HG02870 (cell line): ENCODE results near the gene LRP2.
"Not testable (repeated sequence)": the region's sequence is repeated elsewhere in the genome, so short reads cannot be mapped to it uniquely, and the experiment has no call there.

Experiments
- ATAC-seq: cut with Tn5 transposase; IDR thresholded peaks from one replicate; pipeline ENCODE4 v1.9.1; 2021; ENCODE audit warnings: mild to moderate bottlenecking, moderate library complexity; ENCODE audit not compliant: unreplicated experiment

LRP2 gene

DNA sequence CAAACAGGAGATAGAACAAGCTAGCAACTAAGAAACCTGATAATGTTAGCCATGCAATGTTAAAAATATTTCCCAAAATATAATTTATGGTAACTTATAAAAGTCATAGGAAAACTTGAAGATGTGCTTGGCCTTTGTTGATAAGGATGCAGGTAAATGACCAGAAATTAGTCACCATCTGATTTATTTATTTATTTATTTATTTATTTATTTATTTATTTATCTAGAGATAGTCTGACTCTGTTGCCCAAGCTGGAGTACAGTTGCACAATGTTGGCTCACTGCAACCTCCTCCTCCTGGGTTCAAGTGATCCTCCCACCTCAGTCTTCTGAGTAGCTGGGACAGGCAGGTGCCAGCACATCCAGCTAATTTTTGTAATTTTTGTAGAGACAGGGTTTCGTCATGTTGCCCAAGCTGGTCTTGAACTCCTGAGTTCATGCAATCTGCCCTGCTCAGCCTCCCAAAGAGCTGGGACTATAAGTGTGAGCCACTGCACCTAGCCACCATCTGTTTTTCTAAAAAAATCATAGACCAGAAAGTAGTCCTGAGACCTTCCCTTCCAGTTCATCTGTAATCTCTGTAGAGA, 183.4 kb downstream of the LRP2 start:
- no peak for ATAC-seq

DNA sequence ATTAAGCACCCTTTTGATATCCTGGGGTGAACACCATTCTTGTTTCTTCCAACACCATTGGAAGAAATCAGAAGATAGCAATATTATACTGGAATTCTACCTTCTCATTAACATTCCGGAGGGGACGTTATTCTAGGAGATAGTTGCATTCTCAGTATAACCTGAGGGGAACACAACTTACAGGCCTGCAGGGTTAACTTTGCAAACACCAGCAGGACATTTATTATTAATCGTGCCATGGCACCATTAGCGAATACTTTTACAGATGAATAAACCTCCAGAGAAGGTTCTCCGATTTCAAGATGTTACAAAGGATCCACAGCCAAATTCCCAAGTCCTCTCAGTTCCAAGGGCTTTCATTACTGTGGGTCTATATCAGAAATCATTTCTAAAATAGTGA, 184.0 kb downstream of the LRP2 start:
- ATAC-seq = no peak

DNA sequence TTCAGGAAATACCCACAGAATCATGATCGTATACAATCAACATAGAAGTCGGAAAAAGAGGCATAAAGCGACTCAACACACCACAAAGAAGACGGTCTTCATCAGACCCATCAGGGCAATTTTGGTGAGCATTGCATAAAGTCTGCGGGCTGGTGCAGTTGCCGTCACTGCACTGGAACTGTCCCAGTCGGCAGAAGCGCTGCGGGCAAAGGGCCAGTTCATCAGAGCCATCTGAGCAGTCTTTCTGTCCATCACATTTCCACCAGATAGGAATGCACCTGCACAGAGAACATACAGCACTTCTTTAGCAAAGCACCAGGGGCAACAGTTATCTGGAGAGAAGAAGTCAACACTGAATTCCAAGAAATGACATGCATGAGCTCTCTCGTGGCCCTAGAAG, 187.2 kb downstream of the LRP2 start:
- ATAC-seq = no peak

DNA sequence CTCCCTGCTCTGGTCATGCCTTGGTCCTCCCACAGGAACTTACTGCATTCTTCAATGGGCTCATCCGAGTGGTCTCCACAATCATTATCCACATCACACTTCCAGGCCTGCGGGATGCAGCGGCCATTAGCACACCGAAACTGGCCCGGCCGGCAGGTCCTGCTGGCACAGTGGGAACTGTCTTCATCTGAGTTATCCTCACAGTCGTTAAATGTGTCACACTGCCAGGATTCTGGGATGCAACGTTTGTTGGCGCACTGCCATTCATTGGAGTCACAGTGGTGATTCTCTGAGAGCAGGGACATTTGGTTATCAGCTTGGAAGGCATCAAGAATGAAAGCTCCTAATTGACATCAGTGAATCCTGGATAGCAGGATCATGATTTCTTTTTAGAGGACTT, 188.5 kb downstream of the LRP2 start:
- no peak for ATAC-seq

DNA sequence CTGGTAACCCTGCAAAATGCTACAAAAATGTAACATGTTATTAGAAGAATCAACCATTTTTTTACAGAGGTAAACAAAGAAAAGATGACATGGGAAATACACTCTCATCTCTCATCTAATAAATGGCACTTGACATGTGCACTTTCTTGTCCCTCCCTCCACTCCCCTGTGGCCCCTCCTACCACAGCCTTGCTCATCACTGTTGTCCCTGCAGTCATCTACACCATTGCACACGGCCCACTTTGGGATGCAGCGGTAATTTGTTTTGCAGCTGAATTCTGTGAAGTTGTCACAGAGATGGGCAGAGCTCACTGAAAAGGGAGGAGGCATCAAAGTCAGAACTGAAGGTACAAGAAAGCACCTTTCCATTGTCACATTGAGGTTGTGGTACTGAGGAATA, 189.4 kb downstream of the LRP2 start:
- ATAC-seq = no peak

DNA sequence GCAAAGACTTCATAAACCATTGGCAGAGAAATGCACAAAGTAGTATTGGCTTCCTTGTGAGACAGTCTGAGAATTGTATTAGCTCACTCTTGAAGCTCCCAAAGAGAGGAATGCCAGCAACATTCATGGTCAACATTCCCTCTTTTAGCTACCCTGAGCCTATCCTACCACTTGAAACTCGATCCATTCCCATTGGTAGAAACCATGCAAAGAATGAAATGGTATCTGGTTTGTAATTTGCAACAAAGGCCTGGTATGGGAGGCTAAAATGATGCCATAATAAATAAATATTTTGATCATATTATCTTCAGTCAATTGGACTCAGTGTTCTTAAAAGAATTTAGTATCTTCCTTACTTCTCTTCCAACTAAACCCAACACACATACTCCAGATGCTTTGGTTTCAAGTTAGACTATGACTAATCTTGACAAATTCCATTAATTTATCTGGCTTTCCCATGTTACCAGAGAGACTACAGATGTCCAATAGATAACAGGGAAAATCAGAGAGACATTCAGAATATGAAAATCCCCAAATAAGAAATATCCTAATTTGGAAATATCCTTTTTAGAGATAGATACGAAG, 190.1 kb downstream of the LRP2 start:
- no peak for ATAC-seq

DNA sequence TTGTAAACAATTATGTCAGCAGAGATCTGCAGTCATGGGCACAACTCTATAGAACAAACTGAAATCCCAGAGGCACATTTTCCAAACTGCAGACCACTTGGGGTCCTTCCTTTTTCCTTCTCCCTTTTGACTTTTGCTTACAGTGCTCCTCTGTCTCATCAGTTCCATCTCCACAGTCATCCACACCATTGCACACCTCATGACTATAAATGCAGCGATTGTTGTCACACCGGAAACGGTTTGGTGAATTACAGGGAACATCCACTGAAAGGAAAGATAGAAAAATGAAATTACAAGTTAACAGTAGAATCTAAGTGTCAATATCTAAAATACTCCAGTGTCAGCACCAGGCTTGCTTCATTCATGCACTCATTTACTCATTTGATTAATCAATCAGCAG, 196.5 kb downstream of the LRP2 start:
- ATAC-seq = no peak

DNA sequence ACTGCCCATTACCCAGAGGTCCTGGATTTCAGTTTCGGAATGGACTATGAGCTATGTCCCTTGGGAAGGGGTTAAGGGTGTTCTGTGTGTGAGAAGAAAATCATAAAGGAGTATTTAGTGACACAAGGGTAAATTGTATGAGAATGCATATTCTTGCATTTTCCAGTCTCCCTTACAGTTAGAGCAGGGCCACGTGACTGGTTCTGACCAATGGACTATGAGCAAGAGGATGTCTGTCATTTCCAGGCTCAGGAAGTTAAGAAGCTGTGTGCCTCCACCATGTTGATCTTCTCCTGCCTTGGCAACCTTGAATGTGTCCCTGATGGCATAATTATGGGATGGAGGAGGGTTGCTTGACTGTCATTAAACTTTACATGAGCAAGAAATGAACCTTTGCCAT, 198.0 kb downstream of the LRP2 start:
- ATAC-seq = no peak

DNA sequence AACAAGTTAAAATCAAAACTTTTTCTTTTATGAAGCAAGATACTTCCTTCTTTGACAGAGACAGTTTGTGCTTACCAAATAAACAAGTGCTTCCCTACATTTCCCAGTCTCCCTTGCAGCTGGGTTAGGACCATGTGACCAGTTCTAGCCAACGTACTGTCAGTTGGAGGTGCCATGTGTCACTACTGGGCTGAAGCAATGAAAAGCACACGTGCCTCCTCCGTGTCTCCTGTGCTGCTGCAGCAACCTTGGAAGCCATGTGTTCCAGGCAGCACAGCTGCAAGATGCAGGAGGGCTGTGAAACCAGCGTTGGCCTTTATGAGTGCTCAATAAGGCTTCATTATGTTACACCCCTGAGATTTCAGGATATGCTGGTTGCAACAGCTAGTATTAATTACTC, 199.7 kb downstream of the LRP2 start:
- no peak for ATAC-seq

DNA sequence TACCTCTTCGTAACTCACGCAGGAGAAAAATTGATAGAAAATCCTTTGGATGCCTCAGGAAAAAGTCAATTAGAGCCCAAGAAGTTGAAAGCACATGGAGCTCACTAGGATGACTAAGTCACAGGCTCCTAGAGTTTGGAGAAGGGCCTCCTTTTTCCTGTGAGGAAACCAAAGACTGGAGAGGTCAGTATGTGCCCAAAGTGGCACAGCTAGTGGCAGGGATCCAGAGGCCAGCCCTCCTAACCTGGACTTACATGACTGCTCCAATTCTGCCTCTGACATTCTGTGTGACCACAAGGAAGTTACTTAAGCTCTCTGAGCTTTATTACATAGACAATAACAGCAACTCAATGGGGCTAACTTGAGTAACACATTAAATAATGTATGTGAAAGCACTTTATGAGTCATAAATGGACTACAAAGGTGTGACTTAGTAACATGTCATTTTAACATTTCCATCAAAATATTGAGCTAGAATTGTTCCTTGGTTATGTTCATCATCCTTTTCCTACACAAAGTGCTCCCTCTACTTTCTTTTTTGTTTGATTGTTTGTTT, 201.3 kb downstream of the LRP2 start:
- no peak for ATAC-seq

DNA sequence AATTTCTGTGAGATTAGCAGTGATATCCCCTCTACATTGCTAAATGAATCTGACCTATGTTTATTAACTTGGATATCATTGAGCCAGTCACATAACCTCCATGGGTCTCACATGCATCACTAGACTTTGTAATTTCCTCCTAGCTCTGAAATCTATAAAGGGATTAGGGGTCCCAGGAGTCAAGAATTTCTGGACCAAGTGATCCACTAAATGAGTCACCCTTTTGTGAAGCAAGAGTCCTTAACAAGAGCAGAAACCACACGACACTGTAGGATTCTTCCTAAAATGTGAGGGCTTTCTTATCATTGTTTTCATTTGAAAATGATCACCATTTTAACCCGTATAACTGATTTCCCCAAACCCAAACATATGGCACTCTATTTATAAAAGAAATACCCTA, 202.6 kb downstream of the LRP2 start:
- ATAC-seq = no peak

DNA sequence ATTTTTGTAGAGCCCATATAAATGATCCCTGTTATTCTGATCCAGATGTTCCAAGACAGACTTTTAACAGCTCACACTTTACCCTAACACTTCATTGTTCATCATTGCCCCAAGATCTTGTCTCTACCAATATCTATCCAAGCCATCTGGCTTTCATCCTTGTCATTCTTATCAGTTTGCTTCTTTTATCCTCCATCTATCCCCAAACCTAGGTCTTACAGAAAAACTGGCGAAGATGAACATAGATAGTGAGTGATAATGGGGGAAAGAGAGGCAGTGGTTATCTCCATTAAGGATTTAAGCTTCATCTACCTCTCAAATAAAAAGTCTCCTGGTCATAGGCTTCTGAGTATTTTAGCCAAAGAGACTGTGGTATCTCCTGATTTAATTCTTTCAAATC, 203.5 kb downstream of the LRP2 start:
- no peak for ATAC-seq

DNA sequence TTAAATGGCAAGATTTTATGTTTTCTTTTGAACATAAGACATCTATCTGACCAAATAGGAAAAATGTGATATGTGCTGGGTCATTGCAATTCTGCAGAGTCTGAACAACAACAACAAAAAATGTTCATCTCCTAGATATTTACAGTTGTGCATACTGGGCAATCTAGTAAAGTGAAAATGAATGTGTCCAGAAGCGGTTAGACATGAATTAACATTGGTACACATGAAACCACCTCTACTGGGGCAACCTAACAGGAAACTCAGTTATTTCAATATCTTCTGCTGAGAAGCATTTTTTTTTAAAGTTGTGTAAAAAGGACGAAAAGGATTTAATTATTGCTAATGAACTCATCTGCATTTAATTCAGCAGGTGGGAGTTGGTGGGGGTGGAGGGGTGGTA, 216.1 kb downstream of the LRP2 start:
- ATAC-seq = no peak

DNA sequence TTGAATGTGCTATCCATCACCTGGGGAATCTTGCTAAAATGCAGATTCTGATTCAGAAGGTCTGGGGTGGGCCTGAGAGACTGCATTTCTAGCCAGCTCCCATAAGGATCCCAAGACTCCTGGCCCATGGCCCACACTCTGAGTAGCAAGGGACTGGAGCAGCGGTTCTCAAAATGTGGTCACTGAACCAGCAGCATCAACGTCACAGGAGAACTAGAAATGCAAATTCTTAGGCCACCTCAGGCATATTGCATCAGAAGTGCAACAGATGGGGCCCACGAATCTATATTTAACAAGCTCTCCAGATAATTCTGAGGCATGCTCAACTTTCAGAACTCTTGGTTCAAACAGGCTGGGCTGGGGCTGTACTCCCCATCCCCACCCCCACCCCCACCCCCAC, 218.3 kb downstream of the LRP2 start:
- ATAC-seq = no peak

DNA sequence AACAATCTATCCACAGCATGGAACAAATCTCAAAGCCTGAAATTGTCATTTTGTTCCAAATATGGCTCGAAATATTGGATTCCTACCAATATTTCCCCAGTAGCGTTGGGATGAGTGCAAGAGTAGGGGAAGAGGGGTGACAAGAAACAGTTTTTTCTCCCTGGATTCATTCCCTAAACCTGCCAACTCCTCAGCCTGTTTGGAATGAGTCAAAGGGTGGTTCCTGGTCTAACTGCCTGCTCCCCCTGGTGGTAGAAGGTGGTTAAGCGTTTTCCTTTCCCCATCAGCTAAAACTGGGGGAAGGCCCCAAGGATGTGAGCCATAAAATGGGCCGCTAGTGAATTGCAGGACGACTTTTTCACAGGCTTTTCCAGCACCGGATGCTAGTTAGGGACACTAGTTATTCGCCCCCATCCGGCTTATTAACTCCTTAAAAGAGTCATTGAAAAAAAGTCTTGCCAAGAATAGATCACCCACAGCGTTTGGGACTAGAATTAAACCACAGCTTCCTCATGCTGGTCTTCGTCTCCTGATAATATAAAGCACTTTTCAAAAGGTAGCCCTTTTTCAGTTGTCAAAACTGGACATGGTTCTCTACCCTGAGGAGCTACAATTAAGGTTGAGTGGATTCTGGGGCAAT, 220.5 kb downstream of the LRP2 start:
- ATAC-seq = peak; percentile 71

DNA sequence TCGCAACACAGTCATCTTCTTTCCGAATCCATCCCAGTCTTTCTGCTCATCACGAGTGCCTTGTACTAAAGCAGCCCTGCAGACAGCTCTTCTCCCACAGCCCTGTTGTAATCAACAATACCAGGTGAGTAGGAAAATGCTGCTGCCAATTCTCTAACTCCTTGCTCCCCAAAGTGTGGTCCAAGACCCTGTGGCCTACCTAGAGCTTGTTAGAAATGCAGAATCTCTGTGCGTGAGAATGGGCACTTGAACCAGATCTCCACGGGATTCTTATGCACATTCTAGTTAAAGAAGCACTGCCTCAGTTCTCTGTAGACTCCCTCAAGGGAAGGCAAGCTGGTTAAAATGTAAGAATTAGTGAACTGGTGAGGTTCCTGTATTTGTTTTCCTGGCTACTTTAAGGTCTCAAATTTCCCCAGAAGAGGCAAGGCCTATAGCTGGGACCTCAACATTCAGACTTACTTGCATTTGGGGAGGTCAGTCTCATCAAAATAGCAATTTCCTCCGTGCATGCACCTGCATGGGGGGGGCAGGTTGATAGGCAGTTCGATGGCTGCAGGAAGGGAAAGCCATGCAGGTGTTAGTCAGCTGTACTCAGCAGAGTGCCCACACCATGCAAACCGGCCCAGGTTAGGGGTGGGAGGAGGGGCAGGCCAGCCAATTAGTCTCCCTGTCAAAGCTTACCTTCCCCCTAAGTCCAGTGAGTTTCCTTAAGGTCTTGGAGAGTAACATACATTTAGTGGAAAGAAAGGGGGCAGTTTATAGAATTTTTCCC, 222.2 kb downstream of the LRP2 start:
- ATAC-seq = no peak

DNA sequence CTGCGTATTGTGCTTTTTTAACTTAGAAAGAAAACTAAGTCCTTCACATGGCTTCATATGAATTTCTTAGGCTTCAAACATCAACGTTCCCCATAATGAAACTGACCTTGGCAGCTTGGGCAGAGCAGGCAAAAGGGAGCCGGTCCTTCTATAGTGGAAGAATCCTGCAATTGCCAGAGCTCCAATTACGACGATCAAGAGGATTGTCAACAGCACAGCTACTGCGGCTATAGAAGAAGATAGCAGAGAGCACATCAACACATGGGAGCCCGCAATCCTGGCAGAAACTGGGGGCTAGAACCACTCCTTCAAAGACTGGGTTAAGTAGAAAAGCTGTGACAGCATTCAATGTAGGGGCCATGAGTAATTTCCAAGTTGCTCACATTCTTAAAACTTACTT, 223.2 kb downstream of the LRP2 start:
- no peak for ATAC-seq

DNA sequence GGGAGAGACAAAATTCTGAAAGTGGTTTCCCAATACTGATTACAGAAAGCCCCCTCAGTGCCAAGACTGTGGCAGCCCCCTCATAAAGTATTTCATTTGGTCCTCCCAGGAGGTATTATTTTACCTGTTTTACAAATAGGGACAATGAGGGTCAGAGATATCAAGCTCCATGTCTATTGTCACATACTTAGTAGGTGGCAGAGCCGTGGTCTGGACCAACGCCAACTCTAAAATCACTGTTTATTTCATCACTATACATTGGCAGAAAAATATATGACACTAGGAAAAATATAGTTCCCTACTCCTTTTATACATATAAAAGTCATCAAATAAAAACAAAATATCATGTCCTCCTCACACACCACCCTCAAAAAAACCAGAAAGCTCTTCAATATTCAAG, 224.4 kb downstream of the LRP2 start:
- ATAC-seq = no peak

DNA sequence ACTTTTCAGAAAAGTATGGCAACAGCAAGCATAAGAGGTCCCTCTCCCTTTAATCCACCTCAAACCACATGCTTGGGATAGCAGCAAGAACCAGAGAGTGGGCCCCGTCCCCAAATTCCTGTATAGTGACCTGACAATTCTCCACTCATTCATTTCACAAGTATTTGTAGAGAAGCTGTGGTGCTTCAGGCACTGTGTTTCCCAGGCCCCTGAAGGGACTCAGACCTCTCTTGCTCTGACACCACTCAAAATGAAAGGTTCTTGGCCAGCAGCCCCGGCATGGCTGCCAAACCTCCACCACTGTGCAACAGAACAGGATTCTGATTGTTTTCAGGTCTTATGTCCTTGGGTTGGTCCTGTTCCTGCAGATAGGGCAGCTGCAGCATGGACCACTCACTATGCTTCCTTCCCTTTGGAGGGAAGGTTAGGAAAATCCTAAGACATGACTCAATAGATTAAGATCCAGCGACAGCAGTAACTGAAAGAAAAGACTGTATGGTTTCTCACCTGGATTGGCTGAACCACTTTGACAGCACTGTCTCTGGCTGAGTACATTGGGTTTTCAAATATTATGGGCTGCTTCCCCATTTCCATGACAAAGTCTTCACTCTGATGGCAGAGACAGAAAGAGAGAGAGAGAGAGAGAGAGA, 225.3 kb downstream of the LRP2 start:
- ATAC-seq = no peak

DNA sequence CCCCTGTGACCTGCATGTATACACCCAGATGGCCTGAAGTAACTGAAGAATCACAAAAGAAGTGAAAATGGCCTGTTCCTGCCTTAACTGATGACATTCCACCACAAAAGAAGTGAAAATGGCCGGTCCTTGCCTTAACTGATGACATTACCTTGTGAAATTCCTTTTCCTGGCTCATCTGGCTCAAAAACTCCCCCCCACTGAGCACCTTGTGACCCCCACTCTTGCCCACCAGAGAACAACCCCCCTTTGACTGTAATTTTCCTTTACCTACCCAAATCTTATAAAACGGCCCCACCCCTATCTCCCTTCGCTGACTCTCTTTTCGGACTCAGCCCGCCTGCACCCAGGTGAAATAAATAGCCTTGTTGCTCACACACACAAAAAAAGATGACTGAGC, 225.9 kb downstream of the LRP2 start:
- ATAC-seq = not testable (repeated sequence)

DNA sequence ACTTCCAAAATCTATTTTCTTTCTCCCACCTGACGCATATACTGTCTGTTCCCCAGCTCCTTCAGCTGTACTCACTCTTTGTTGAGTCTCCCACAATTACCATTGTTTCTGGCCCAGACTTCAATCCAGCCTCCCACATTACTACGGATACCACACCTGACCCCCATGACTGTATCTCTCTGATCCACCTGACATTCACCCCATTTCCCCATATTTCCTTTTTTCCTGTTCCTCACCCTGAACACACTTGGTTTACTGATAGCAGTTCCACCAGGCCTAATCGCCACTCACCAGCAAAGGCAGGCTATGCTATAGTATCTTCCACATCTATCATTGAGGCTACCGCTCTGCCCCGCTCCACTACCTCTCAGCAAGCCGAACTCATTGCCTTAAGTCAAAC, 228.1 kb downstream of the LRP2 start:
- not testable (repeated sequence) for ATAC-seq
